Left lung (tissue), 10 donors: ENCODE measurements around the gene CORT. TPM values are rescaled to one million over a fixed set of nuclear protein-coding genes. Genes with fewer than 3 reads are reported as not detected.

Experiments used
- ATAC-seq: fragments of 200-7000 bp; cut with Tn5 transposase; one replicate; pipeline ENCODE4 v1.9.1; 2020; ENCODE audit warnings: moderate library complexity
- DNase-seq, 4 donors: peaks; one replicate each; pipeline ENCODE4 v3.0.0-alpha.2; 2013 to 2020
- H3K27ac ChIP-seq, 2 donors: fragments of 200-600 bp; sonication (generic) in 1 of 2; one replicate each; pipeline versions ENCODE4 v1.5.0 to v1.8.0; 2020 to 2021
- H3K27me3 ChIP-seq, 2 donors: fragments of 200-600 bp; sonication (generic) in 1 of 2; one replicate each; pipeline versions ENCODE4 v1.5.0 to v1.8.0; 2020 to 2021
- H3K36me3 ChIP-seq, 2 donors: fragments of 200-600 bp; sonication (generic) in 1 of 2; one replicate each; pipeline versions ENCODE4 v1.5.0 to v1.8.0; 2020 to 2021
- H3K4me1 ChIP-seq, 2 donors: fragments of 200-600 bp; one replicate each; pipeline ENCODE4 v1.8.0; 2021
- H3K4me3 ChIP-seq, 2 donors: fragments of 200-600 bp; sonication (generic) in 1 of 2; one replicate each; pipeline versions ENCODE4 v1.5.0 to v1.8.0; 2020 to 2021; ENCODE audit warnings: mild to moderate bottlenecking in 1 of 2
- H3K9me3 ChIP-seq, 2 donors: fragments of 200-600 bp; sonication (generic) in 1 of 2; one replicate each; pipeline versions ENCODE4 v1.5.0 to v1.8.0; 2020 to 2021
- CTCF ChIP-seq, 2 donors: fragments of 200-600 bp; sonication (generic) in 1 of 2; IDR thresholded peaks; one replicate each; pipeline versions ENCODE4 v1.5.0 to v1.8.0; 2021; ENCODE audit warnings: antibody characterized with exemption in 2 of 2
- intact Hi-C, 2 donors: fragments of 100-400 bp; cut with DNase I; formaldehyde crosslinking; loops; one replicate each; pipeline versions ENCODE4 v1.11.2 to v1.14.2; 2022
- polyA plus RNA-seq, 6 donors: library from polyadenylated mRNA; unstranded; fragments of 120-200 nt; gene quantifications; one replicate each; pipeline ENCODE4 v1.2.1, GENCODE V29; 2013; ENCODE audit not compliant: insufficient read length in 6 of 6
- total RNA-seq, 2 donors: library from RNA; stranded (reverse); fragmentation: NEBNext Ultra II Directional; extraction: Animal tissue kit (Norgen Biotek cat#: 25700); gene quantifications; one replicate each; pipeline ENCODE4 v1.2.1, GENCODE V29; 2021
- donor health status: DM: no; HTN: yes; CAD: no.
- donor health status: DM: no; HTN: no; CAD: no.

CORT gene
- total and polyA plus RNA-seq, 8 donors = 0.37 to 1.9 (median 1.6) TPM

DNA sequence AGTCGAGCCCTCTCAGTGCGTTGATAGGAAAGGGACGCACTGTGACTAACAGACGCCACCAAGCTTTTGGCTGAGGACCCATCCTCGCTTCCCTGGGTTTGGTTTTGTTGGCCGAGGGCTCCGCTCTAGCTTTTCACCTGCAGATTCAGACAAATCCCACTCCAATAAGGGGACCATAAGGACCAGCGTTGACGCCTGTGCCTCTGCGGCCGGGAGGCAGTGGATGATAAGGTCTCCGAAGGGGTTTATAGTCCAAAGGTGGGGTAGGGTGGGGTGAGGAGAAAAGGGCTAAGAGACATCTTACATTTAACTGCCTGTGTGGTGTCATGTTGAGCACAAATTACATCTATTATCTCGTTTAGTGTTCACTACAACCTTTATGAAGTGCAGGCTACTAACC lies 25.7 kb downstream of the CORT start:
- H3K27me3 ChIP-seq = no peaks in the 10 kb centered on the region
- TF ChIP-seq CTCF (IDR thresholded peaks at IDR 0.05) = no peak
- intact Hi-C loops = no loop called here
- peak overlapping the region; percentile 72 to 75 for H3K27ac ChIP-seq
- no peak for ATAC-seq
- H3K9me3 ChIP-seq = no peaks in the 10 kb centered on the region
- no peaks in the 10 kb centered on the region for H3K36me3 ChIP-seq
- H3K4me3 ChIP-seq = peak overlapping the region; percentile 91 to 94
- no peak for DNase-seq
- peaks cover 0 to 50% of the 10 kb centered on the region in 2 donors for H3K4me1 ChIP-seq

GRCh38 chr1:10479296-10479695 lies 29.5 kb downstream of the CORT start:
- Histone ChIP-seq H3K4me3 (no peak overlapping the region), H3K36me3 (no peaks in the 10 kb centered on the region), H3K4me1 (peaks cover 0 to 41% of the 10 kb centered on the region in 2 donors), H3K9me3 (no peaks in the 10 kb centered on the region), H3K27me3 (no peaks in the 10 kb centered on the region), H3K27ac (no peak overlapping the region)
- no peak for TF ChIP-seq CTCF (IDR thresholded peaks at IDR 0.05)
- no peak for ATAC-seq
- no peak for DNase-seq
- intact Hi-C loops = no loop called here

DNA sequence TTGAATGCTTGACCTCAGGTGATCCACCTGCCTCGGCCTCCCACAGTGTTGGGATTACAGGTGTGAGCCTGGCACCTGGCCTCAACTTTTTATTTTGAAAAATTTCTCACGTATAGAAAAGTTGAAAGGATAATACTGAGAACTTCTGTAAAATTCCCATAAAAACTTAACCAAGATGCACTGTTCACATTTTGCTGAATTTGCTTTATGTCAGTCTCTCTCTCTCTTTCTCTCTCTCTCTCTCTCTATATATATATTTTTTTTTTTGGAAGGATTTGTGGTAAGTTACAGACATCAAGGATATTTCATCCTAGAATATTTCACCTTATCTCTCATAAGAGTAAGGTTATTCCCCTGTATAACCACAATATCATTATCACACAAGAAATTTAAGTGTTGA lies 30.8 kb downstream of the CORT start:
- Histone ChIP-seq H3K27ac (no peak overlapping the region), H3K9me3 (peaks cover 0 to under 1% of the 10 kb centered on the region in 2 donors), H3K4me3 (no peak overlapping the region), H3K4me1 (peaks cover 0 to 44% of the 10 kb centered on the region in 2 donors), H3K36me3 (no peaks in the 10 kb centered on the region), H3K27me3 (no peaks in the 10 kb centered on the region)
- intact Hi-C loops = no loop called here
- DNase-seq (no peak), ATAC-seq (no peak)
- no peak for TF ChIP-seq CTCF (IDR thresholded peaks at IDR 0.05)

GRCh38 chr1:10484521-10484920 lies 34.7 kb downstream of the CORT start:
- Histone ChIP-seq H3K9me3 (peaks cover 0 to 7% of the 10 kb centered on the region in 2 donors), H3K4me3 (no peak overlapping the region), H3K36me3 (no peaks in the 10 kb centered on the region), H3K4me1 (peaks cover 0 to 25% of the 10 kb centered on the region in 2 donors), H3K27me3 (no peaks in the 10 kb centered on the region), H3K27ac (peak overlapping the region in 1 of 2 donors; percentile 37)
- ATAC-seq = peak; percentile 77
- TF ChIP-seq CTCF (IDR thresholded peaks at IDR 0.05) = no peak
- DNase-seq = peak in 1 of 4 donors; percentile 51
- intact Hi-C loops = no loop called here

DNA sequence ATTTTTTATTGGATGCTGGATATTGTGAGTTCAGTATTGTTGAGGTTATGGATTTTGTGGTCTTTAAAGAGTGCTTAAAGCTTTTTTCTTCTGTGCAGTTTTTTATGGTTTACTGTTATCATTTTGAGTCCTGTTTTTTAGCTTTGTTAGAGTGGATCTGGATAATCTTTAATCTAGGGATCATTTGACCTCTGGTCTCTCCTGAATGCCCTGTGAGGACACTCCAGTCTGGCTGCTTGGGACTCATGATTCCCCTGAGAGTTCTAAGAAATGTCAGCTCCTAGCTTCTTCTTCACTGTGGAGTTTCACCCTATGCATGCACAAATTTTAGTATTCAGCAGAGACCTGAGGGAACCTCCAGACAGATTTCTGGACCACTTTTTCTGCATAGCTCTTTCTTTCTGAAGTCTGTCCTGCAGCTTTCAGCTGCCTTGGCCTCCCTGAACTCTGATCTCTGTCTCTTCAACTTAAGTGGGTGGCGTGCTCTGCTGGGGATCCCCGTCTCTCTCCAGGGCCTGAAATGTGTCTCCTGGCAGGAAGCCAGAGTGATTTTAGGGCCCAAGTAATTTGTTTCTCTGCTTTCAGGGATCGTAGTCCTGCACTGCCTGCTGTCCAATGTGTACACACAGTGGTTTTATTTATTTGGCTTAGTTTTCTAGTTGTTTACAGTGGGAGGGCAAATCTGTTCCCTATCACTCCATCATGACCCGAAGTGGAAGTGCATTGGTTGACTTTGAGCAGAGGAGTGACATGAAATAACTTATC lies 39.6 kb downstream of the CORT start:
- no peaks in the 10 kb centered on the region for H3K36me3 ChIP-seq
- no peak for TF ChIP-seq CTCF (IDR thresholded peaks at IDR 0.05)
- intact Hi-C loops = loop anchor here in 1 of 2 donors (10.0 kb wide), 2 partner anchors 55 to 375 kb away; partner anchors contain the start of gene CENPS
- no peak for DNase-seq
- H3K4me1 ChIP-seq = peaks cover under 1 to 17% of the 10 kb centered on the region in 2 donors
- peaks cover 0 to 7% of the 10 kb centered on the region in 2 donors for H3K9me3 ChIP-seq
- no peak for ATAC-seq
- H3K4me3 ChIP-seq = no peak overlapping the region
- H3K27me3 ChIP-seq = no peaks in the 10 kb centered on the region
- no peak overlapping the region for H3K27ac ChIP-seq
